ENCODE results near the gene GRAMD1B. TPM values are rescaled to one million over a fixed set of nuclear protein-coding genes. Genes with fewer than 3 reads are reported as not detected.

The GRAMD1B gene
- total RNA-seq, 2 donors from 2014 or later = 28.8 to 39.6 TPM

- WGBS, 2 experiments (ENCODE audit: insufficient coverage in 1 of 2, insufficient read length in 1 of 2) = 95% methylated on average over 3 of the region's 3 CpGs; no CpG with 5 or more reads in 1 of the 2 experiments
- TF ChIP-seq, protein P1, sequence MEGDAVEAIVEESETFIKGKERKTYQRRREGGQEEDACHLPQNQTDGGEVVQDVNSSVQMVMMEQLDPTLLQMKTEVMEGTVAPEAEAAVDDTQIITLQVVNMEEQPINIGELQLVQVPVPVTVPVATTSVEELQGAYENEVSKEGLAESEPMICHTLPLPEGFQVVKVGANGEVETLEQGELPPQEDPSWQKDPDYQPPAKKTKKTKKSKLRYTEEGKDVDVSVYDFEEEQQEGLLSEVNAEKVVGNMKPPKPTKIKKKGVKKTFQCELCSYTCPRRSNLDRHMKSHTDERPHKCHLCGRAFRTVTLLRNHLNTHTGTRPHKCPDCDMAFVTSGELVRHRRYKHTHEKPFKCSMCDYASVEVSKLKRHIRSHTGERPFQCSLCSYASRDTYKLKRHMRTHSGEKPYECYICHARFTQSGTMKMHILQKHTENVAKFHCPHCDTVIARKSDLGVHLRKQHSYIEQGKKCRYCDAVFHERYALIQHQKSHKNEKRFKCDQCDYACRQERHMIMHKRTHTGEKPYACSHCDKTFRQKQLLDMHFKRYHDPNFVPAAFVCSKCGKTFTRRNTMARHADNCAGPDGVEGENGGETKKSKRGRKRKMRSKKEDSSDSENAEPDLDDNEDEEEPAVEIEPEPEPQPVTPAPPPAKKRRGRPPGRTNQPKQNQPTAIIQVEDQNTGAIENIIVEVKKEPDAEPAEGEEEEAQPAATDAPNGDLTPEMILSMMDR (conservative IDR thresholded peaks at IDR 0.05) = no peak
- Mint-ChIP-seq H3K27ac (no peak overlapping the region), H3K9me3 (no peaks in the 10 kb centered on the region), H3K36me3 (ENCODE audit: low read depth) (peaks cover 3% of the 10 kb centered on the region), H3K4me1 (peaks cover 43% of the 10 kb centered on the region), H3K4me3 (no peak overlapping the region), H3K27me3 (ENCODE audit: insufficient read depth) (no peaks in the 10 kb centered on the region)
- Histone ChIP-seq H3K4me3 (ENCODE audit: low read length) (no peak overlapping the region), H3K4me1 (ENCODE audit: control insufficient read depth, insufficient read depth, low read length) (peaks cover 27% of the 10 kb centered on the region), H3K27ac (ENCODE audit: low read depth, low read length) (no peak overlapping the region), H3K27me3 (ENCODE audit: control insufficient read depth, insufficient read depth, low read length, poor library complexity, severe bottlenecking) (no peaks in the 10 kb centered on the region), H3K36me3 (ENCODE audit: control insufficient read depth, insufficient read depth, low read length) (peaks cover 17% of the 10 kb centered on the region), H3K9me3 (ENCODE audit: control insufficient read depth, low read length) (no peaks in the 10 kb centered on the region), H3K9ac (ENCODE audit: extremely low read depth, low read length, poor library complexity, severe bottlenecking) (no peak overlapping the region)
- no peak for DNase-seq
Observed at GRCh38 chr11:123473941-123474677, 44.0 kb downstream of the GRAMD1B start.

- H3K36me3 Mint-ChIP-seq (ENCODE audit: low read depth) = peaks cover 3% of the 10 kb centered on the region
- Histone ChIP-seq H3K9ac (ENCODE audit: extremely low read depth, low read length, poor library complexity, severe bottlenecking) (no peak overlapping the region), H3K4me1 (ENCODE audit: control insufficient read depth, insufficient read depth, low read length) (peaks cover 27% of the 10 kb centered on the region), H3K27me3 (ENCODE audit: control insufficient read depth, insufficient read depth, low read length, poor library complexity, severe bottlenecking) (no peaks in the 10 kb centered on the region), H3K36me3 (ENCODE audit: control insufficient read depth, insufficient read depth, low read length) (peaks cover 23% of the 10 kb centered on the region), H3K27ac (ENCODE audit: low read depth, low read length) (no peak overlapping the region), H3K9me3 (ENCODE audit: control insufficient read depth, low read length) (no peaks in the 10 kb centered on the region), H3K4me3 (ENCODE audit: low read length) (no peak overlapping the region)
- no peaks in the 10 kb centered on the region for H3K9me3 Mint-ChIP-seq
- TF ChIP-seq, protein P1 (conservative IDR thresholded peaks at IDR 0.05) = no peak
- H3K27me3 Mint-ChIP-seq (ENCODE audit: insufficient read depth) = no peaks in the 10 kb centered on the region
- peaks cover 37% of the 10 kb centered on the region for H3K4me1 Mint-ChIP-seq
- WGBS, 2 experiments (ENCODE audit: insufficient coverage in 1 of 2, insufficient read length in 1 of 2) = 84 to 85% methylated on average over 8 of the region's 8 CpGs
- peak overlapping the region; percentile 61 for H3K27ac Mint-ChIP-seq
- DNase-seq = no peak
- H3K4me3 Mint-ChIP-seq = no peak overlapping the region
Observed at GRCh38 chr11:123474994-123475393, 44.9 kb downstream of the GRAMD1B start.

DNA sequence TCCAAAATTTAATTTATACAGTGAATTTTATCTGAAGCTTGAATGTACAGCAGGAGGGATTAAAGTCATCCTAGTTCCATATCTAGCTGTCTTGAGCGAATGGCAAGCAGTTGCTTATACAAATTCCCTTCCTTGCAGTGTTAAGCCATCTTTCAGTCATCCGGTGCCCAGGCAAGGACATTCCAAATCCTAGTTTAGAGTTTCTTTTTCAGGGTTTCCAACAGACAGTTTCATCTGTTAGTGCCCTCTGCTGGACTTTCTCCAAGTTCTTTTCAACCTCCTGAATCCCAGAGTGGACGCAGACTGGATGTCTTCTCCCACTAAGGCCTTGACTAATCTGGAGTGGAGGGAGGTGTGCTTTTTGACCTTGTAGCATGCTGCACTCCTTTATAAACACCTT lies 45.4 kb downstream of the GRAMD1B start:
- H3K4me3 ChIP-seq (ENCODE audit: low read length) = no peak overlapping the region
- peaks cover 28% of the 10 kb centered on the region for H3K36me3 ChIP-seq (ENCODE audit: control insufficient read depth, insufficient read depth, low read length)
- 69 to 77% methylated on average over 2 to 3 of the region's 3 CpGs for WGBS, 2 experiments (ENCODE audit: insufficient coverage in 1 of 2, insufficient read length in 1 of 2)
- no peak overlapping the region for H3K9ac ChIP-seq (ENCODE audit: extremely low read depth, low read length, poor library complexity, severe bottlenecking)
- Mint-ChIP-seq H3K4me1 (peaks cover 34% of the 10 kb centered on the region), H3K9me3 (no peaks in the 10 kb centered on the region), H3K36me3 (ENCODE audit: low read depth) (peaks cover 3% of the 10 kb centered on the region), H3K4me3 (no peak overlapping the region), H3K27me3 (ENCODE audit: insufficient read depth) (no peaks in the 10 kb centered on the region), H3K27ac (no peak overlapping the region)
- peaks cover 27% of the 10 kb centered on the region for H3K4me1 ChIP-seq (ENCODE audit: control insufficient read depth, insufficient read depth, low read length)
- H3K27me3 ChIP-seq (ENCODE audit: control insufficient read depth, insufficient read depth, low read length, poor library complexity, severe bottlenecking) = no peaks in the 10 kb centered on the region
- peak; percentile 60 for DNase-seq
- no peak overlapping the region for H3K27ac ChIP-seq (ENCODE audit: low read depth, low read length)
- no peaks in the 10 kb centered on the region for H3K9me3 ChIP-seq (ENCODE audit: control insufficient read depth, low read length)
- TF ChIP-seq, protein P1 (conservative IDR thresholded peaks at IDR 0.05) = peak; percentile 77
